RWPE1 (cell line): ENCODE results near the gene CHST12.
"Not testable (repeated sequence)": the region's sequence is repeated elsewhere in the genome, so short reads cannot be mapped to it uniquely, and the experiment has no call there.

Experiments
- CTCF ChIA-PET: fragments of 350-600 bp; sonication (Branson Sonifier 250); formaldehyde crosslinking; extraction: SDS; loops from one replicate; lab custom pipeline; 2021; lab: Yijun Ruan, JAX
- POLR2A ChIA-PET: fragments of 400-600 bp; formaldehyde crosslinking; extraction: SDS; loops from one replicate; lab custom pipeline; 2020; ENCODE audit warnings: antibody characterized with exemption; ENCODE audit not compliant: low non-redundant PET; lab: Yijun Ruan, JAX
- DNase-seq: peaks from one replicate; pipeline ENCODE4 v3.0.0; 2012; ENCODE audit warnings: low spot score
- H3K27ac ChIP-seq: fragments of 450-650 bp; 2 replicates; pipeline ENCODE4 v1.5.1; 2017
- TF ChIP-seq, protein P1 (sequence below): fragments of 450-650 bp; conservative IDR thresholded peaks from 2 replicates; pipeline ENCODE4 v1.5.1; 2017; ENCODE audit warnings: low read depth, mild to moderate bottlenecking

Gene CHST12

GRCh38 chr7:2388637-2388954, 14.8 kb upstream of the CHST12 start:
- no peak overlapping the region for H3K27ac ChIP-seq
- DNase-seq = no peak
- CTCF ChIA-PET = no interaction called here
- TF ChIP-seq, protein P1, sequence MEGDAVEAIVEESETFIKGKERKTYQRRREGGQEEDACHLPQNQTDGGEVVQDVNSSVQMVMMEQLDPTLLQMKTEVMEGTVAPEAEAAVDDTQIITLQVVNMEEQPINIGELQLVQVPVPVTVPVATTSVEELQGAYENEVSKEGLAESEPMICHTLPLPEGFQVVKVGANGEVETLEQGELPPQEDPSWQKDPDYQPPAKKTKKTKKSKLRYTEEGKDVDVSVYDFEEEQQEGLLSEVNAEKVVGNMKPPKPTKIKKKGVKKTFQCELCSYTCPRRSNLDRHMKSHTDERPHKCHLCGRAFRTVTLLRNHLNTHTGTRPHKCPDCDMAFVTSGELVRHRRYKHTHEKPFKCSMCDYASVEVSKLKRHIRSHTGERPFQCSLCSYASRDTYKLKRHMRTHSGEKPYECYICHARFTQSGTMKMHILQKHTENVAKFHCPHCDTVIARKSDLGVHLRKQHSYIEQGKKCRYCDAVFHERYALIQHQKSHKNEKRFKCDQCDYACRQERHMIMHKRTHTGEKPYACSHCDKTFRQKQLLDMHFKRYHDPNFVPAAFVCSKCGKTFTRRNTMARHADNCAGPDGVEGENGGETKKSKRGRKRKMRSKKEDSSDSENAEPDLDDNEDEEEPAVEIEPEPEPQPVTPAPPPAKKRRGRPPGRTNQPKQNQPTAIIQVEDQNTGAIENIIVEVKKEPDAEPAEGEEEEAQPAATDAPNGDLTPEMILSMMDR = no peak
- POLR2A ChIA-PET = no interaction called here

GRCh38 chr7:2390020-2390816, 13.2 kb upstream of the CHST12 start:
- DNase-seq, H3K27ac ChIP-seq, POLR2A ChIA-PET, CTCF ChIA-PET: not testable (repeated sequence)

DNA sequence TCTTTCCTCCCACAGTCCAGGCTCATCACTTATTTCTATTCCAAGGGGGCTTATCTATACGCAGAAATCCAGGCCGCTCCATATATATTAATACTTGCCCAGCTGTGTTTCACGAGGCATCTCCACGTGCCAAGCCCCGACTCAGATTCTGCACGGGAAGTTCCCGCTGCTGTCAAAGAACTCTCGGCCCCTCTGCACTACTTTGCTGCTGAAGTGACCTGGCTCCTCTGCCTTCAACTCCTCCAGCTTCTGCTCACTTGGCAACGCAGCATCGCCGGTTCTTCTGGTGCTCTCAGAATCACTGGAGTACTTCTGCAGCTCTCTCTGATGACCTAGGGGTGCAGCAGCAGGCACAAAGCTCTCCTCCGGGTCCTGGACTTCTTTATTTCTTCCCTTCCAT, 9.7 kb upstream of the CHST12 start:
- ChIA-PET POLR2A (no interaction called here), CTCF (no interaction called here)
- DNase-seq = no peak
- TF ChIP-seq, protein P1 = no peak
- H3K27ac ChIP-seq = no peak overlapping the region

- TF ChIP-seq, protein P1 = no peak
- no peak overlapping the region for H3K27ac ChIP-seq
- ChIA-PET POLR2A (no interaction called here), CTCF (interaction anchor here (0.7 kb wide), 1 partner anchor 358 kb away, joined by 3 read pairs; no protein-coding TSS in a partner anchor)
- no peak for DNase-seq
Measured at GRCh38 chr7:2394566-2395082, 8.8 kb upstream of the CHST12 start.

- ChIA-PET POLR2A (no interaction called here), CTCF (interaction anchor here (0.7 kb wide), 1 partner anchor 81 kb away, joined by 3 read pairs; no protein-coding TSS in a partner anchor)
- no peak for DNase-seq
- peak overlapping the region; percentile 5; the same call in 1 of the 2 replicates for H3K27ac ChIP-seq
- TF ChIP-seq, protein P1 = no peak
Measured at GRCh38 chr7:2398506-2398905, 4.9 kb upstream of the CHST12 start.

- DNase-seq = peak; percentile 73
- POLR2A ChIA-PET = interaction anchor here (0.6 kb wide), 1 partner anchor 42 kb away, joined by 3 read pairs; no protein-coding TSS in a partner anchor
- peak overlapping the region; percentile 93 for H3K27ac ChIP-seq
- TF ChIP-seq, protein P1 = no peak
- CTCF ChIA-PET = interaction anchor here (0.6 kb wide), 2 partner anchors 902 to 1022 kb away, joined by 4 read pairs; no protein-coding TSS in a partner anchor
Measured at GRCh38 chr7:2399848-2400587, 3.4 kb upstream of the CHST12 start.
